HepG2 (cell line): Measurements from ENCODE around the gene EOGT. TPM values are rescaled to one million over a fixed set of nuclear protein-coding genes. Genes with fewer than 3 reads are reported as not detected.

Experiments
- ATAC-seq: fragments of 200-7000 bp; cut with Tn5 transposase; 3 replicates; pipeline ENCODE4 v1.9.1; 2020; ENCODE audit warnings: mild to moderate bottlenecking, moderate library complexity
- BruUV-seq: library from RNA; stranded (reverse); fragments of 400-500 nt; replicated peaks from 2 replicates; lab custom pipeline; 2021; lab: Mats Ljungman, UMichigan
- CTCF ChIA-PET: fragments of 300-600 bp; formaldehyde crosslinking; extraction: SDS; loops from one replicate; lab custom pipeline; 2021; ENCODE audit warnings: low total read pairs, inconsistent platforms, low intra/inter-chr PET ratio; lab: Yijun Ruan, JAX
- POLR2A ChIA-PET: fragments of 350-600 bp; sonication (Branson Sonifier 250); formaldehyde crosslinking; loops from one replicate; lab custom pipeline; 2020; ENCODE audit warnings: antibody characterized with exemption, inconsistent platforms; lab: Yijun Ruan, JAX
- DNase-seq: peaks from one replicate; pipeline ENCODE4 v3.0.0-alpha.2; 2015; ENCODE audit warnings: low spot score
- FAIRE-seq: peaks from 3 replicates; lab custom pipeline; 2011; peaks lifted over from hg19 to GRCh38; lab: Jason Lieb, UNC
- H2AFZ ChIP-seq: one replicate; pipeline ENCODE4 v1.6.1; 2011; ENCODE audit warnings: low read length, inconsistent platforms
- H3K27ac ChIP-seq: fragments of 300-600 bp; 3 replicates; pipeline ENCODE4 v1.8.0; 2011; ENCODE audit warnings: mixed run types, mild to moderate bottlenecking, mixed read lengths, low read length, inconsistent platforms; ENCODE audit not compliant: insufficient read depth; ENCODE audit errors: extremely low read length
- H3K27me3 ChIP-seq, 2 experiments: fragments of 200-600 bp in 1 of 2; 2 replicates in 1 of 2; 3 replicates in 1 of 2; pipeline versions ENCODE4 v1.6.0 to v1.8.0; 2011; ENCODE audit warnings: low read length in 2 of 2, mild to moderate bottlenecking in 2 of 2, moderate library complexity in 2 of 2, inconsistent platforms in 1 of 2; ENCODE audit not compliant: insufficient read depth in 2 of 2, control insufficient read depth in 1 of 2
- H3K36me3 ChIP-seq, 2 experiments: fragments of 200-600 bp in 1 of 2; replicated peaks in 1 of 2; 2 replicates in 1 of 2; 3 replicates in 1 of 2; pipeline versions ENCODE4 v1.5.1 to v1.8.0; 2011; ENCODE audit warnings: low read length in 2 of 2, inconsistent platforms in 1 of 2; ENCODE audit not compliant: insufficient read depth in 2 of 2, control insufficient read depth in 1 of 2
- H3K4me1 ChIP-seq: 2 replicates; pipeline ENCODE4 v1.5.1; 2012; ENCODE audit warnings: low read length, inconsistent platforms; ENCODE audit not compliant: insufficient read depth
- H3K4me2 ChIP-seq: 2 replicates; pipeline ENCODE4 v1.6.0; 2011; ENCODE audit warnings: low read depth, low read length, inconsistent platforms
- H3K4me3 ChIP-seq, 3 experiments: fragments of 200-600 bp in 1 of 3; sonication (generic), shearing (Covaris generic) in 1 of 3; replicated peaks in 1 of 3; 2 replicates each; pipeline ENCODE4 v1.5.1; 2011 to 2016; ENCODE audit warnings: low read length in 3 of 3, inconsistent platforms in 2 of 3, low read depth in 2 of 3, mild to moderate bottlenecking in 2 of 3, control low read depth in 1 of 3, mixed read lengths in 1 of 3; ENCODE audit not compliant: insufficient read depth in 1 of 3
- H3K79me2 ChIP-seq: one replicate; pipeline ENCODE4 v1.6.1; 2011; ENCODE audit warnings: low read length, inconsistent platforms; ENCODE audit not compliant: insufficient read depth
- H3K9ac ChIP-seq: 2 replicates; pipeline ENCODE4 v1.6.0; 2011; ENCODE audit warnings: mild to moderate bottlenecking, low read depth, low read length, inconsistent platforms; ENCODE audit not compliant: insufficient read depth
- H3K9me3 ChIP-seq: 2 replicates; pipeline ENCODE4 v1.5.1; 2012; ENCODE audit warnings: mild to moderate bottlenecking, low read length
- H4K20me1 ChIP-seq: 2 replicates; pipeline ENCODE4 v1.6.0; 2011; ENCODE audit warnings: inconsistent platforms, mild to moderate bottlenecking, low read length, moderate library complexity; ENCODE audit not compliant: insufficient read depth
- CHCHD3 ChIP-seq: sonication (generic); formaldehyde crosslinking; IDR thresholded peaks from 2 replicates; pipeline ENCODE4 v1.8.0; 2022; ENCODE audit warnings: mild to moderate bottlenecking, missing genetic modification reagents, moderate library complexity
- DMAP1 ChIP-seq: IDR thresholded peaks from 2 replicates; pipeline ENCODE4 v1.6.1; 2016
- DPF2 ChIP-seq: sonication (generic); formaldehyde crosslinking; IDR thresholded peaks from 2 replicates; pipeline ENCODE4 v1.4.0; 2020; ENCODE audit warnings: mild to moderate bottlenecking, low read depth, missing genetic modification reagents, borderline replicate concordance
- HDAC2 ChIP-seq: sonication (generic); formaldehyde crosslinking; IDR thresholded peaks from 2 replicates; pipeline ENCODE4 v1.4.0; 2020; ENCODE audit warnings: missing genetic modification reagents
- HHEX ChIP-seq: IDR thresholded peaks from 2 replicates; pipeline ENCODE4 v1.6.1; 2016; ENCODE audit warnings: control low read depth
- JUND ChIP-seq: sonication (generic); formaldehyde crosslinking; IDR thresholded peaks from 2 replicates; pipeline ENCODE4 v1.8.0; 2022; ENCODE audit warnings: mild to moderate bottlenecking, missing genetic modification reagents
- KDM5A ChIP-seq: fragments of 200-600 bp; sonication (generic); IDR thresholded peaks from 2 replicates; pipeline ENCODE4 v1.7.0; 2018; ENCODE audit warnings: antibody characterized with exemption, mild to moderate bottlenecking, low read length, borderline replicate concordance
- MAZ ChIP-seq, 2 experiments: sonication (generic) in 1 of 2; formaldehyde crosslinking in 1 of 2; IDR thresholded peaks; 2 replicates each; pipeline versions ENCODE4 v1.5.0 to v1.6.1; 2012 to 2020; ENCODE audit warnings: low read depth in 2 of 2, mild to moderate bottlenecking in 2 of 2, borderline replicate concordance in 1 of 2, improper control_type of control experiment in 1 of 2, low read length in 1 of 2, missing genetic modification reagents in 1 of 2, moderate library complexity in 1 of 2
- NFYB ChIP-seq: sonication (generic); formaldehyde crosslinking; IDR thresholded peaks from 2 replicates; pipeline ENCODE4 v1.4.0; 2020; ENCODE audit warnings: missing genetic modification reagents
- SMARCC2 ChIP-seq: fragments of 450-650 bp; IDR thresholded peaks from 2 replicates; pipeline ENCODE4 v1.6.1; 2017; ENCODE audit warnings: antibody characterized with exemption, mild to moderate bottlenecking
- TBX2 ChIP-seq: sonication (generic); formaldehyde crosslinking; IDR thresholded peaks from 2 replicates; pipeline ENCODE4 v1.5.0; 2020; ENCODE audit warnings: missing genetic modification reagents, mild to moderate bottlenecking, borderline replicate concordance
- ZFP36 ChIP-seq: fragments of 150-350 bp; IDR thresholded peaks from 2 replicates; pipeline ENCODE4 v1.6.1; 2018; ENCODE audit warnings: borderline replicate concordance, low read length, low read depth; ENCODE audit not compliant: partially characterized antibody
- ZNF431 ChIP-seq: sonication (generic); formaldehyde crosslinking; IDR thresholded peaks from 2 replicates; pipeline ENCODE4 v1.9.0; 2022; ENCODE audit warnings: missing genetic modification reagents, low read depth, mild to moderate bottlenecking, borderline replicate concordance
- ZNF670 ChIP-seq: sonication (generic); formaldehyde crosslinking; IDR thresholded peaks from 2 replicates; pipeline ENCODE4 v1.8.0; 2022; ENCODE audit warnings: mild to moderate bottlenecking, missing genetic modification reagents, borderline replicate concordance
- WGBS: methylation state at CpG from one replicate; pipeline ENCODE4 v1.1.6; 2017; ENCODE audit warnings: low lambda C conversion rate; 5-methylcytosine and 5-hydroxymethylcytosine counted together
- in situ Hi-C: cut with HindIII; loops from 2 replicates; pipeline ENCODE4 v1.10.0; 2017; ENCODE audit warnings: low pct_unique_long_range_greater_than_20kb; ENCODE audit not compliant: extremely low pct_ligation_motif_present
- intact Hi-C: fragments of 100-400 bp; cut with micrococcal nuclease; formaldehyde crosslinking; loops from one replicate; pipeline ENCODE4 v1.10.0; 2022; ENCODE audit not compliant: unreplicated experiment
- polyA plus RNA-seq, 8 experiments: library from polyadenylated mRNA; depleted of rRNA in 3 of 8; stranded (reverse) in 7 of 8; unstranded in 1 of 8; fragments of >200 nt; fragmentation: Illumina TruSeq in 4 of 8; extraction: Trizol in 4 of 8; gene quantifications; 2 replicates each; pipeline versions ENCODE4 v1.2.1 to v1.2.3, GENCODE V29; 2011 to 2016; ENCODE audit warnings: low read depth in 4 of 8, missing spikeins in 1 of 8, mixed read lengths in 1 of 8; ENCODE audit not compliant: insufficient read depth in 1 of 8
- total RNA-seq, 5 experiments: library from RNA; depleted of rRNA; stranded (reverse); fragments of >200 nt; fragmentation: Illumina TruSeq; extraction: Trizol; gene quantifications; 2 replicates each; pipeline ENCODE4 v1.2.3, GENCODE V29; 2016; ENCODE audit warnings: low read depth in 1 of 5
- TF ChIP-seq, protein P1 (sequence below): IDR thresholded peaks from 2 replicates; pipeline ENCODE4 v1.6.1; 2012; ENCODE audit warnings: low read depth, low read length, improper control_type of control experiment

EOGT gene
- total and polyA plus RNA-seq, 2 of the 13 experiments (the other 11 are each of a cell fraction or from before 2014, with no cell fraction given) = 4.5 to 18.6 TPM

DNA sequence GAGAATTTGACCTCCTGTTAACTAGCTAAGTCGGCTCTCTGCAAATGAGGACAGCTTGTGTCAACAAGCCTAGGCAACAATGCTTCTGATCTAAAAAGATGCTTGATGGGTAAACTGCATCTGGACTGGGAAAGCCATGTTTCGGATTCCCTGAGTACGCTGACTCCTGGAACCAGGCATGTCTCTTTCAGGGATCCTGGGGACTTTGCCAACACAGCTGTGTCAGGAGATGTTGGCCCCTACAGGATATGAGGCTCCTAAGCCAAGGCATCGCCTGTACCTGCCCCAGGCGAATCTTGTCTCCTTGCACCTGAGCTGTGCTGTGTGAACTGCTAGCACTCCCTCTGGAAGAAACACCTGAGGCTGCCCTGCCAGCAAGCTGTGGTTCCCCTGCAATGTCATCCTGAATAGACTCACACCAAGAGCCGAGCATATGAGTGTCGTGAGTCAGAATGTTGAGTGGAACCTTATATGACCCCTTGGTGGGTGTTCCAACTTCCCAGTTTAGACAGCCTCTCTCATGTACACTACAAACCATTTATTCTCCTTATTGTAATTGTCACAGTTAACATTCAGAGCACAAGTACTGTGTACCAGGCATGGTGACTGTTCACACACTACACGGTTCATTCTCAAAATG lies 17.0 kb downstream of the EOGT start:
- no peaks in the 10 kb centered on the region for H3K79me2 ChIP-seq
- H2AFZ ChIP-seq = no peak overlapping the region
- no peaks in the 10 kb centered on the region for H3K9me3 ChIP-seq
- 88% methylated on average over 6 of the region's 8 CpGs for WGBS
- CTCF ChIA-PET = no interaction called here
- POLR2A ChIA-PET = no interaction called here
- H3K27ac ChIP-seq = no peak overlapping the region
- H3K4me2 ChIP-seq = no peak overlapping the region
- no peak overlapping the region for H3K9ac ChIP-seq
- no peak for FAIRE-seq
- H3K27me3 ChIP-seq = no peaks in the 10 kb centered on the region; a peak in 1 of 5 replicates
- no peak for DNase-seq
- H3K36me3 ChIP-seq = peaks cover 6 to 12% of the 10 kb centered on the region in 2 experiments; a peak in 4 of 5 replicates
- in situ Hi-C loops (no loop called here), intact Hi-C loops (no loop called here)
- no peak overlapping the region for H3K4me3 ChIP-seq
- no peak for ATAC-seq
- H4K20me1 ChIP-seq = no peaks in the 10 kb centered on the region
- no TSS peak for BruUV-seq
- TF ChIP-seq DPF2 (CRISPR knock-in tag) (no peak), SMARCC2 (no peak), TBX2 (CRISPR knock-in tag) (no peak), ZNF431 (CRISPR knock-in tag) (no peak)
- H3K4me1 ChIP-seq = no peaks in the 10 kb centered on the region

DNA sequence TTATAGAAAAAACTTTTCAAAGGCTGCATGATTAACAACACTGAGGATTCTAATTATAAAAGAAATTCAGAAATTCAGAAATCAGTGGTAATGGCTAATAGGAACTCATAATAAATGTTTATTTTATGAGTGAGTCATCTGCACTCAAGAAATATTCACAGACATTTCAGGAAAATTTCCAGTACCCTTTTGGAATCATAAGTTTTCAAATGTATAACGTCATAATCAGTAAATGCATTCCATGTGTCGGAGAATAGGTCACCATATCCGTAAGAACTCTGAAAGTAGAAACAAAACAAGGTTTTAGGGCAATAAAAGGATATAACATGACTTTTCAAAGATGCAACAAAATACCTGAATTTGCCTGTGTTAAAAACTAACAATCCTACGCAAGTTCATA lies 24.7 kb downstream of the EOGT start:
- no peak overlapping the region for H3K27ac ChIP-seq
- no peaks in the 10 kb centered on the region for H3K27me3 ChIP-seq
- peaks cover 0 to 20% of the 10 kb centered on the region in 2 experiments; a peak in 4 of 5 replicates for H3K36me3 ChIP-seq
- WGBS = 97% methylated on average over 4 of the region's 4 CpGs
- in situ Hi-C loops = no loop called here
- no peak overlapping the region for H3K4me3 ChIP-seq
- H3K4me2 ChIP-seq = no peak overlapping the region
- POLR2A ChIA-PET = no interaction called here
- H3K9me3 ChIP-seq = no peaks in the 10 kb centered on the region
- no peak overlapping the region for H2AFZ ChIP-seq
- BruUV-seq = no TSS peak
- FAIRE-seq (no peak), ATAC-seq (no peak), DNase-seq (no peak)
- H3K4me1 ChIP-seq = no peaks in the 10 kb centered on the region
- no peak overlapping the region for H3K9ac ChIP-seq
- no peaks in the 10 kb centered on the region for H4K20me1 ChIP-seq
- CTCF ChIA-PET = no interaction called here
- H3K79me2 ChIP-seq = no peaks in the 10 kb centered on the region
- intact Hi-C loops = no loop called here
- TF ChIP-seq HDAC2 (CRISPR knock-in tag) (no peak), DMAP1 (CRISPR knock-in tag) (no peak), ZFP36 (no peak), SMARCC2 (no peak), MAZ (IDR thresholded peaks at IDR 0.05; ENCODE audit: borderline replicate concordance, low read depth, low read length) (no peak), MAZ (CRISPR knock-in tag; IDR thresholded peaks at IDR 0.05; ENCODE audit: low read depth) (no peak), ZNF670 (CRISPR knock-in tag) (no peak), KDM5A (no peak), NFYB (no peak), CHCHD3 (no peak), JUND (CRISPR knock-in tag) (no peak), HHEX (CRISPR knock-in tag) (no peak)
- TF ChIP-seq, protein P1, sequence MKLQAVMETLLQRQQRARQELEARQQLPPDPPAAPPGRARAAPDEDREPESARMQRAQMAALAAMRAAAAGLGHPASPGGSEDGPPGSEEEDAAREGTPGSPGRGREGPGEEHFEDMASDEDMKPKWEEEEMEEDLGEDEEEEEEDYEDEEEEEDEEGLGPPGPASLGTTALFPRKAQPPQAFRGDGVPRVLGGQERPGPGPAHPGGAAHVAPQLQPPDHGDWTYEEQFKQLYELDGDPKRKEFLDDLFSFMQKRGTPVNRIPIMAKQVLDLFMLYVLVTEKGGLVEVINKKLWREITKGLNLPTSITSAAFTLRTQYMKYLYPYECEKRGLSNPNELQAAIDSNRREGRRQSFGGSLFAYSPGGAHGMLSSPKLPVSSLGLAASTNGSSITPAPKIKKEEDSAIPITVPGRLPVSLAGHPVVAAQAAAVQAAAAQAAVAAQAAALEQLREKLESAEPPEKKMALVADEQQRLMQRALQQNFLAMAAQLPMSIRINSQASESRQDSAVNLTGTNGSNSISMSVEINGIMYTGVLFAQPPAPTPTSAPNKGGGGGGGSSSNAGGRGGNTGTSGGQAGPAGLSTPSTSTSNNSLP = no peak
